ENCODE measurements around the gene GSK3B. TPM values are rescaled to one million over a fixed set of nuclear protein-coding genes. Genes with fewer than 3 reads are reported as not detected.

The GSK3B gene
- total RNA-seq, 1 donor from 2014 or later = 88.6 TPM

DNA sequence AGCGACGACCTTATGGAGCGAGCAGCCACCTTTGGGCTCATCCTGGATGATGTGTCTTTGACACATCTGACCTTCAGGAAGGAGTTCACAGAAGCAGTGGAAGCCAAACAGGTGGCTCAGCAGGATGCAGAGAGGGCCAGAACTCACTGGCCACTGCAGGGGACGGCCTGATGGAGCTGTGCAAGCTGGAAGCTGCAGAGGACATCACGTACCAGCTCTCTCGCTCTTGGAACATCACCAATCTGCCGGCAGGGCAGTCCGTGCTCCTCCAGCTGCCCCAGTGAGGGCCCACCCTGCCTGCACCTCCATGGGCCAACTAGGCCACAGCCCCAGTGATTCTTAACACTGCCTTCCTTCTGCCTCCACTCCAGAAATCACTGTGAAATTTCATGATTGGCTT is 302.0 kb downstream of the GSK3B start:
- TF ChIP-seq, protein P1, sequence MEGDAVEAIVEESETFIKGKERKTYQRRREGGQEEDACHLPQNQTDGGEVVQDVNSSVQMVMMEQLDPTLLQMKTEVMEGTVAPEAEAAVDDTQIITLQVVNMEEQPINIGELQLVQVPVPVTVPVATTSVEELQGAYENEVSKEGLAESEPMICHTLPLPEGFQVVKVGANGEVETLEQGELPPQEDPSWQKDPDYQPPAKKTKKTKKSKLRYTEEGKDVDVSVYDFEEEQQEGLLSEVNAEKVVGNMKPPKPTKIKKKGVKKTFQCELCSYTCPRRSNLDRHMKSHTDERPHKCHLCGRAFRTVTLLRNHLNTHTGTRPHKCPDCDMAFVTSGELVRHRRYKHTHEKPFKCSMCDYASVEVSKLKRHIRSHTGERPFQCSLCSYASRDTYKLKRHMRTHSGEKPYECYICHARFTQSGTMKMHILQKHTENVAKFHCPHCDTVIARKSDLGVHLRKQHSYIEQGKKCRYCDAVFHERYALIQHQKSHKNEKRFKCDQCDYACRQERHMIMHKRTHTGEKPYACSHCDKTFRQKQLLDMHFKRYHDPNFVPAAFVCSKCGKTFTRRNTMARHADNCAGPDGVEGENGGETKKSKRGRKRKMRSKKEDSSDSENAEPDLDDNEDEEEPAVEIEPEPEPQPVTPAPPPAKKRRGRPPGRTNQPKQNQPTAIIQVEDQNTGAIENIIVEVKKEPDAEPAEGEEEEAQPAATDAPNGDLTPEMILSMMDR (IDR thresholded peaks at IDR 0.05) = no peak
- no peak for TF ChIP-seq EZH2 (IDR thresholded peaks at IDR 0.05)
- TF ChIP-seq EZH2phosphoT487 (IDR thresholded peaks at IDR 0.05) = no peak
- H3K4me1 ChIP-seq = peaks cover 19% of the 10 kb centered on the region
- Mint-ChIP-seq H3K9me3 (peaks cover 2% of the 10 kb centered on the region), H3K4me1 (peaks cover 14% of the 10 kb centered on the region), H3K36me3 (no peaks in the 10 kb centered on the region), H3K27me3 (ENCODE audit: insufficient read depth, low read depth) (peaks cover 4% of the 10 kb centered on the region), H3K27ac (no peak overlapping the region), H3K4me3 (no peak overlapping the region)
- H4K20me1 ChIP-seq (ENCODE audit: low read depth) = no peaks in the 10 kb centered on the region
- no peak overlapping the region for H2AFZ ChIP-seq (replicated peaks)
- H3K79me2 ChIP-seq (ENCODE audit: low read depth) = no peaks in the 10 kb centered on the region
- no peak overlapping the region for H3K27ac ChIP-seq
- no peaks in the 10 kb centered on the region for H3K27me3 ChIP-seq
- H3K36me3 ChIP-seq = no peaks in the 10 kb centered on the region
- H3K9me3 ChIP-seq (ENCODE audit: low read depth) = no peaks in the 10 kb centered on the region
- no peak overlapping the region for H3K4me3 ChIP-seq
- peaks cover 15% of the 10 kb centered on the region for H3F3A ChIP-seq (ENCODE audit: low read depth)
- H3K9ac ChIP-seq = no peak overlapping the region
- DNase-seq (ENCODE audit: low spot score) = no peak
- H3K4me2 ChIP-seq = no peak overlapping the region

DNA sequence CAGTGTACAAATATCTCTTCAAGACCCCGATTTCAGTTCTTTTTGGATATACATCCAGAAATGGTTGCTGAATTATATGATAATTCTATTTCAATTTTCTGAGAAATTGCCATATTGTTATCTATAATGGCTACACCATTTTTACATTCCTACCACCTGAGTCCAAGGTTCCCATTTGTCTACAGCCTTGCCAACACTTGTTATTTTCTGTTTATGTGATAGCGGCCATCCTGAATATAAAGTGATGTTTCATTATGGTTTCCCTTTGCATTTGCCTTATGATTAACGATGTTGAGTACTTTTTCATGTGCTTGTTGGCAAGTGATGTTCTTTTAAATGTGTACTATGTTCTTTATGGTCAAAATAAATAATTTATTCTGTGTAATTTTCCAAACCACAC is 303.9 kb downstream of the GSK3B start:
- H3K4me3 Mint-ChIP-seq = no peak overlapping the region
- Histone ChIP-seq H3K27me3 (no peaks in the 10 kb centered on the region), H2AFZ (replicated peaks) (no peak overlapping the region), H3K9ac (no peak overlapping the region), H3K27ac (no peak overlapping the region), H3K4me1 (peaks cover 7% of the 10 kb centered on the region), H3K4me3 (no peak overlapping the region), H3K36me3 (no peaks in the 10 kb centered on the region), H4K20me1 (ENCODE audit: low read depth) (no peaks in the 10 kb centered on the region), H3K9me3 (ENCODE audit: low read depth) (no peaks in the 10 kb centered on the region), H3K4me2 (no peak overlapping the region), H3F3A (ENCODE audit: low read depth) (peaks cover 6% of the 10 kb centered on the region), H3K79me2 (ENCODE audit: low read depth) (no peaks in the 10 kb centered on the region)
- H3K27ac Mint-ChIP-seq = no peak overlapping the region
- no peak for DNase-seq (ENCODE audit: low spot score)
- peaks cover 4% of the 10 kb centered on the region for H3K27me3 Mint-ChIP-seq (ENCODE audit: insufficient read depth, low read depth)
- H3K36me3 Mint-ChIP-seq = no peaks in the 10 kb centered on the region
- peaks cover 7% of the 10 kb centered on the region for H3K4me1 Mint-ChIP-seq
- peaks cover 2% of the 10 kb centered on the region for H3K9me3 Mint-ChIP-seq
- TF ChIP-seq, protein P1 (IDR thresholded peaks at IDR 0.05) = no peak
- TF ChIP-seq EZH2 (IDR thresholded peaks at IDR 0.05) (no peak), EZH2phosphoT487 (IDR thresholded peaks at IDR 0.05) (no peak)

DNA sequence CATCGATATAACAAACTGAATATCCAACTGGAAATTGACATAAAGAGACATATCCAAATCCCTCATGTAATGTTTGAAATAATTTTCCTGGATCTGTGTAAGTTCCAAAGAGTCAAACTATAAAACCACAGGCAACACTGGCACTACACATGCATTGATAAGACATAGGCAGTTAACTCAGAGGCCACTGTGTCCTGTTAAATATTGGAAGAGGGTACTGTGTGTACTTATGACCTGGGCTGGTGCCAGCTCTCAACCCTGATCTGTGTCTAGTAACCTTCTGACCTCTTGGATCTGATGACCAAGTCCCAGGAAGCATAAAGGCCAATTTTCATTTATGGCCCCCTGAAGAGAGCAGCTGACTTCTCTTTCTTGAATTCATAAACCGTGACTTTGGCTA is 307.8 kb downstream of the GSK3B start:
- Histone ChIP-seq H3K4me2 (no peak overlapping the region), H3F3A (ENCODE audit: low read depth) (no peaks in the 10 kb centered on the region), H2AFZ (replicated peaks) (no peak overlapping the region), H3K27ac (no peak overlapping the region), H3K36me3 (no peaks in the 10 kb centered on the region), H3K9me3 (ENCODE audit: low read depth) (no peaks in the 10 kb centered on the region), H3K27me3 (no peaks in the 10 kb centered on the region), H4K20me1 (ENCODE audit: low read depth) (no peaks in the 10 kb centered on the region), H3K4me3 (no peak overlapping the region), H3K79me2 (ENCODE audit: low read depth) (no peaks in the 10 kb centered on the region), H3K9ac (no peak overlapping the region), H3K4me1 (no peaks in the 10 kb centered on the region)
- H3K4me1 Mint-ChIP-seq = peaks cover 2% of the 10 kb centered on the region
- no peaks in the 10 kb centered on the region for H3K9me3 Mint-ChIP-seq
- no peak overlapping the region for H3K27ac Mint-ChIP-seq
- DNase-seq (ENCODE audit: low spot score) = no peak
- H3K27me3 Mint-ChIP-seq (ENCODE audit: insufficient read depth, low read depth) = peaks cover 2% of the 10 kb centered on the region
- no peak overlapping the region for H3K4me3 Mint-ChIP-seq
- H3K36me3 Mint-ChIP-seq = no peaks in the 10 kb centered on the region
- TF ChIP-seq EZH2phosphoT487 (IDR thresholded peaks at IDR 0.05) (no peak), EZH2 (IDR thresholded peaks at IDR 0.05) (no peak)
- TF ChIP-seq, protein P1 (IDR thresholded peaks at IDR 0.05) = no peak

Measured in neural progenitor cell (in vitro differentiated cells).